WERI-Rb-1 (cell line): Measurements from ENCODE around the gene NPB.

Source experiments
- DNase-seq: peaks from one replicate; pipeline ENCODE4 v3.0.0-alpha.2; 2020
- H3K27ac ChIP-seq: fragments of 250-450 bp; sonication (Bioruptor Pico); 2 replicates; pipeline ENCODE4 v1.5.1; 2020; ENCODE audit warnings: mild to moderate bottlenecking, moderate library complexity
- H3K27me3 ChIP-seq: fragments of 250-450 bp; sonication (Bioruptor Pico); 2 replicates; pipeline ENCODE4 v1.5.1; 2021; ENCODE audit warnings: mild to moderate bottlenecking, low read depth, moderate library complexity; ENCODE audit not compliant: insufficient read depth, severe bottlenecking
- H3K36me3 ChIP-seq: fragments of 250-450 bp; sonication (Bioruptor Pico); 2 replicates; pipeline ENCODE4 v1.5.1; 2020; ENCODE audit warnings: mild to moderate bottlenecking, moderate library complexity
- H3K4me3 ChIP-seq: 2 replicates; pipeline ENCODE4 v1.5.1; 2011; ENCODE audit warnings: low read depth, mild to moderate bottlenecking, control low read depth, low read length
- H3K9me3 ChIP-seq: fragments of 250-450 bp; sonication (Bioruptor Pico); 2 replicates; pipeline ENCODE4 v1.5.1; 2021; ENCODE audit warnings: mild to moderate bottlenecking, moderate library complexity; ENCODE audit not compliant: severe bottlenecking
- TF ChIP-seq, protein P1 (sequence below): IDR thresholded peaks from 2 replicates; pipeline ENCODE4 v1.5.1; 2011; ENCODE audit warnings: low read depth, mild to moderate bottlenecking, control low read depth, inconsistent platforms, low read length

The NPB gene

DNA sequence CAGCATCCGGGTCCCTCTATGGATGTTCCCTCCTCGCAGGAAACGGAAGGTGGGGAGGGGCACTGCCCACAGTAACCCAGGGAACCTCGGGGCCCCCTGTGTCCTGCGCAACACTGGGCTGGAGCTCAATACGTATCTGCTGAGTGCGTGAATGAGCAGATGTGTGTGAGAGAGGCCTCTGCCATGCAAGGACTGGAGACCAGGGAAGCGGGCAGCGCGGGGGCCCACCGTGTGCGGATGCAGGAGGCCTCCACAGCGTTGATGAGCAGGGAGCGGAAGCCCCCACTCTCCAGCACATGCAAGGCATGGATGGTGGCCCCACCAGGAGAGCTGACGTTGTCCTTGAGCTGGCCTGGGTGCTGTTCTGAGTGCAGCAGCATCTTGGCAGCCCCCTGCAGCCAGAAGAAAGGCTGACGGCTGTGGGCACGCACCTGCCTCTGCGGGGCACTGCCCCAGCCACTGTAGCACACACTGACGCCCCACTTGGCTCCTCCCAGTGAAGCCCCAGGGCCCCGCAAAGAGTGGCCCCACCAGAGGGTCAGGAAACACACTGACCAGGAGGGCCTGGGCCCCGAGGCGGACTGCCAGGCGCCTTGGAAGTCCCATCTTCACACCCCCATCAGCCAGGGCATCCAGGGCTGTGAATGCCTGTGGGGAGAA is 32.2 kb downstream of the NPB start:
- TF ChIP-seq, protein P1, sequence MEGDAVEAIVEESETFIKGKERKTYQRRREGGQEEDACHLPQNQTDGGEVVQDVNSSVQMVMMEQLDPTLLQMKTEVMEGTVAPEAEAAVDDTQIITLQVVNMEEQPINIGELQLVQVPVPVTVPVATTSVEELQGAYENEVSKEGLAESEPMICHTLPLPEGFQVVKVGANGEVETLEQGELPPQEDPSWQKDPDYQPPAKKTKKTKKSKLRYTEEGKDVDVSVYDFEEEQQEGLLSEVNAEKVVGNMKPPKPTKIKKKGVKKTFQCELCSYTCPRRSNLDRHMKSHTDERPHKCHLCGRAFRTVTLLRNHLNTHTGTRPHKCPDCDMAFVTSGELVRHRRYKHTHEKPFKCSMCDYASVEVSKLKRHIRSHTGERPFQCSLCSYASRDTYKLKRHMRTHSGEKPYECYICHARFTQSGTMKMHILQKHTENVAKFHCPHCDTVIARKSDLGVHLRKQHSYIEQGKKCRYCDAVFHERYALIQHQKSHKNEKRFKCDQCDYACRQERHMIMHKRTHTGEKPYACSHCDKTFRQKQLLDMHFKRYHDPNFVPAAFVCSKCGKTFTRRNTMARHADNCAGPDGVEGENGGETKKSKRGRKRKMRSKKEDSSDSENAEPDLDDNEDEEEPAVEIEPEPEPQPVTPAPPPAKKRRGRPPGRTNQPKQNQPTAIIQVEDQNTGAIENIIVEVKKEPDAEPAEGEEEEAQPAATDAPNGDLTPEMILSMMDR, result no peak
- Histone ChIP-seq H3K36me3 (peaks cover 42% of the 10 kb centered on the region), H3K4me3 (no peak overlapping the region), H3K9me3 (no peaks in the 10 kb centered on the region), H3K27me3 (no peaks in the 10 kb centered on the region), H3K27ac (no peak overlapping the region)
- DNase-seq, result no peak

DNA sequence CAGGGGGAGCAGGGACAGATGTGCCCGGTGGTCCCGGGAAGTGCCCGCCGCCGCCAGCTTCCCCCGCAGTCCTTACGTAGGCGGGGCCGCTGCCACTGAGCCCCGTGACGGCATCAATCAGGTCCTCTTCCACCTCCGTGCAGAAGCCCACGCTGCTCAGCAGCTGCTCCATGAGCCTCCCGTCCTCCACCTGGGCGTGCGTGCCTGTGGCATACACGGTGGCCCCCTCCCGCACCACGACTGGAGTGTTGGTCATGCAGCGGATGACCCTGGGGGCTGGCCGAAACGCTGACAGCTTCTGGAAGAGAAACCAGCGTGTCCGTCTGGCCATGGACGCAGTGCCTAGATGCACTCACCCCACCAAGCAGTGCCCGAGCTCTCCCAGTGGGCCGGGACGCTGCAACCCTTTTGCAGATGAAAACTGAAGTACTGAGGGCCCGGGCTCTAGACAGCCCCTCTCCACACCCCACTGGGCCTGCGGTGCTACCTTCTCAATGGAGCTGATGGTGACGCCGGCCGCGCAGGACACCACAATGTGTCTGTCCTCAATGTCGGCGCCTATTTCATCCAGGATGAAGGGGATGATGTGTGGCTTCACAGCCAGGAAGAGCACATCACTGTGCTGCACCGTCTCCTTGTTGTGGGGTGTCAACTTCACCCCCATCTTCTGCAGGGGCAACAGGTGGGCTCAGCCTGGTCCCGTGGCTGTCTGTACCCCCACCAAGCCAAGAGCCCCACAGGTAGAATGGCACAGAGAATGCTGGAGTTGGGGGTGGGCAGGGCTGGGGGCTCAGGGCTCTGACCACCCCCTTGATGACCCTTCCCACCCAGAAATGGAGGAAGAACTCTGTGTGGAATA is 33.0 kb downstream of the NPB start:
- peaks cover 38% of the 10 kb centered on the region for H3K36me3 ChIP-seq
- DNase-seq, result peak; percentile 19
- H3K4me3 ChIP-seq, result no peak overlapping the region
- H3K27me3 ChIP-seq, result no peaks in the 10 kb centered on the region
- H3K27ac ChIP-seq, result no peak overlapping the region
- TF ChIP-seq, protein P1, result no peak
- no peaks in the 10 kb centered on the region for H3K9me3 ChIP-seq

DNA sequence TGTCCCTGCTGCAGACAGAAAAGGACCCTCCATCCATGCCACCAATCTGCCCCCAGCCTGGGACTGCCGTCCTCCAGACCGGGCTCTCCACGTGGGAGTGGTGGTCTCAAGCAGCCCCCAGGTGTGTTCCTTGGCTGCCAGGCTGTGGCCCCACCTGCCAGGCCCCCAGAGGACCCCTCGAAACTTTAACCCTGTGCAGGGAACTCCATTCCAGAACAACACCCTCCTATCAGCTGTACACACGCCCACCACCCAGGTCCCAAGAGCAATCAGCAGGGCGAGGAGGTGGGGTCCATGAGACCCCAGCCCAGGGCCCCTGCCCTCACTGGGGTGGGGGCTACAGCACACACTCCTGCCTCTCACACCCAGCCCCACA is 33.7 kb downstream of the NPB start:
- H3K9me3 ChIP-seq, result no peaks in the 10 kb centered on the region
- TF ChIP-seq, protein P1, result no peak
- DNase-seq, result no peak
- H3K4me3 ChIP-seq, result no peak overlapping the region
- peaks cover 36% of the 10 kb centered on the region for H3K36me3 ChIP-seq
- no peaks in the 10 kb centered on the region for H3K27me3 ChIP-seq
- H3K27ac ChIP-seq, result no peak overlapping the region

DNA sequence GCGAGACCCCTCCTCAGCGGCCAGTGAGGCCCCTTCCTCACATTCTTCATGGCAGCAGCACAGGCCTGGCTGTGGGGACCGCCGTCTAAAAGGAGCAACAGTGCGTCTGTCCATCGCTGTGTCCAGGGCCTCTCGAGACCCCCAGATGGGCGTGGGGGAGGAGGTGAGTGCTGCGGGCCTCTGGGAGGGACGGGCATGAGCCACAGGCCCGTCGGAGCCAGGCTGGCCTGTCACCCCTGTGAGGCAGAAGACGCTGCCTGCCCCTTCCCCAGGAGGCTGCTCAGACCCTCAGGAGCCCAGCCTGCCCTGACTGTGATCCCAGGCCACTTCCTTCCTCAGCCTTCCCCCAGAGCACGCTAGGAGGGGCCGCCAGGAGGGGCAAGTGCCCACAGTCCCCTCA is 37.2 kb downstream of the NPB start:
- H3K4me3 ChIP-seq, result no peak overlapping the region
- DNase-seq, result no peak
- H3K9me3 ChIP-seq, result no peaks in the 10 kb centered on the region
- TF ChIP-seq, protein P1, result no peak
- peaks cover 18% of the 10 kb centered on the region for H3K36me3 ChIP-seq
- H3K27me3 ChIP-seq, result no peaks in the 10 kb centered on the region
- no peak overlapping the region; the same call in 1 of the 2 replicates for H3K27ac ChIP-seq

DNA sequence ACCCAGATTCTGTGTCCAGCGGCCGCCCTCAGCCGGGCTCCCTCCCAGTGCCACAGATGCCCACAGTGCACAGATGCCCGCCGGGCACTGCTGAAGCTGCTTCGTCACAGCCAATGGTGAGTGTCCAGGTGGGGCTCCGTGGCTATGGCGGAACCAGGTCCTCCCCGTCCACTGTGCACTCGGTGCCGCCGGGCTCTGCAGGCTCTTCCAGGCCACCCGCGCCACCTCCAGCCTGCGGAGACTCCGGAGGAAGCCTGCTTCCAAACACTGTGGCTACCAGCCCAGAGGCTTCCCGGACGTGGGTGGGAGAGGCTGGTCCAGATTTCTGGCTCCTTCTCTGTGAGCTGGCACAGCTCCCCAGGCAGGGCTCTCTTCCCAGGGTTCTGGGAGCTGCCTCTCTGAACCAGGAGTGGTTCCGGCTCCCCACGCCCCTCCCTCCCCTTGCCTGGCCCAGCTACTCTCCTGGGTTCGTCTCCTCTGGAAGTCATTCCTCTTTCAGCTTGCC is 37.9 kb downstream of the NPB start:
- Histone ChIP-seq H3K27ac (no peak overlapping the region), H3K27me3 (no peaks in the 10 kb centered on the region), H3K4me3 (no peak overlapping the region), H3K36me3 (peaks cover 11% of the 10 kb centered on the region), H3K9me3 (peaks cover 4% of the 10 kb centered on the region)
- no peak for DNase-seq
- TF ChIP-seq, protein P1, result no peak
